ENCODE measurements around the gene MEF2A.
"Not testable (repeated sequence)": the region's sequence is repeated elsewhere in the genome, so short reads cannot be mapped to it uniquely, and the experiment has no call there.

MEF2A gene

DNA sequence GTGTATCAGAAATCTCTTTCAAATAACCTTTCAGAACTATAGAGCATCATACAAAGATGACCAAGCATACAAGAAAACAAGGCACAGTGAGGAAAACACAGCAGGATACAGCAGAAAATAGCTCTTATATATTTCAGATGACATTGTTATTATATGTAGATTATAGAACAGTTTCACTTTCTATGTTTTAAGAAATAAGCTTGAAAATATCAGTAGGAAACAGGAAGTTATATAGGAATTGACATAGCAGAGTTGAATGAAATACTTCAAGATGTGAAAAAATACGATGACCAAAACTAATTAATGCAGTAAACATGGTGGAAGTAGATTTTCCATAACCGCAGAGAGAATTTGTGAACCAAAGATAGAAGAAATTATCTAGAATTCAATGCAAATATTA lies 92.2 kb downstream of the MEF2A start:
- DNase-seq, result no peak

DNA sequence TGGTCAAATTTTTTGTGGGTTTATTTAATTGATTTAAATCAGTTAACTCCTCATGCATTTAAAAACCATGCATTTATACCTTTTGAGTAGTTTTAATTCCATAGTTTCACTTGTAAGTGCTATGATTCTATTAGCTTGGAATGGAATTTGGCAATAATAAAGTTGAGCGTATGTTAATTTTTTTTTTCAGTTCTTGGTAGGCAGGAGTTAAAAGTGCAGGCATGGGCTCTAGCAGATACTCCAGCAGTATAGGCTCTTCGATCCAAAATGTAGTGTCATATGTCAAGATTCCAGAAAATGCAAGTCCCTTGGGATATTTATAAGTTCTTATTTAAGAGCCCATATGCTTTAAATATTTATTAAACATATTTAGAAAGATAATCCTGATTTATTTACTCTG lies 97.1 kb downstream of the MEF2A start:
- no peak for DNase-seq

DNA sequence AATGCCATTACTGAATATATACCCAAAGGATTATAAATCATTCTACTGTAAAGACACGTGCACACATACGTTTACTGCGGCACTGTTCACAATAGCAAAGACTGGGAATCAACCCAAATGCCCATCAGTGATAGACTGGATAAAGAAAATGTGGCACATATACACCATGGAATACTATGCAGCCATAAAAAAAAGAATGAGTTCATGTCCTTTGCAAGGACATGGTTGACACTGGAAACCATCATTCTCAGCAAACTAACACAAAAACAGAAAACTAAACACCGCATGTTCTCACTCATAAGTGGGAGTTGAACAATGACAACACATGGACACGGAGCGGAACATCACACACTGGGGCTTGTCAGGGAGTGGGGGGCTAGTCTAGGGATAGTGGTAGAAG lies 100.3 kb downstream of the MEF2A start:
- DNase-seq, result not testable (repeated sequence)

DNA sequence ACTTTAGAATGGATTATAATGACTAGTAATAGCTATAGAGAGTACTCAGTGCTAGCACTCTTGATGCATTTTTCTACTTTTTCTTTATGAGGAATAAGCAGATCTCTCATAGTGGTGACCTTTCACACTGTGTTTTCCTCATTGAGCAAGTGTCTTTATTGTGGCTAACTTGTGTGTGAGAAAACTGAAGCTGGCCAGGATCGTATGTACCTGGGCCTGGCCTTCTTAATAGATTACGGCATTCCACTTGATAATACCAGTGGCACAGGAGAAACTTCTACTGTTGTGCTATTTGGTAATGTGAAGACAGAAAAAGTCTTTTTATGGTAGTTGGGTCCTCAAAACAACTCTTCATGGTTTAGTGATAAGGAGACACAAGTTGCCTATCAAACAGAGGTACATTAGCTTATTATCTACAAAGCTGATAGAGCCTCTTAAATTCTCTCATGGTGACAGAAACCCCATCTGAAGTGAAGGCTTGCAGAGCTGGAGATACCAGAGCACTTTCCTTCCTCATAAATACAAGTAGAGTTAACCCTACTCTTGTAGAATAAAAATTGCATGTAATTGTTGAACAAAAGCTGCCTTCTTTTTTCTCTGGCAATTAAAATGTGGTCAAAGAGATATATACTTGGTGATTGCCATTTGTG lies 102.9 kb downstream of the MEF2A start:
- DNase-seq, result no peak

DNA sequence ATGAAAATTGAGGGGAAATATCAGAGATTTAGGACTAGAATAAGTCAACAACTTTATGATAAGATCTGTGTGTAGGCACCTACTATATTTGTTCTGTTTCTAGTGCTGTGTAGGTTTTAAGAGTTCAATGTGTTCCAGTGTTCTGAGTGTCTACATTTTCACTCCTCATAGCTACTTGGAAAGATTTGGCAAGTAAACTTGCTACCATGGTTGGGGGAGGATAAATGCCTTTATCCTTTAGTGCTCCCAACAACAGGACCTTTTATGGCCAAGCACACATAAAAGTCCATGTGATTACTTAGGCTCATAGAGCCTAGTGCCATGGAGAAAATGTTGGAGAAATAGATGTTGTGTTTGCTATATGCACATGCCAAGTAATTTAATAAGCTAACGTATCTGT lies 103.5 kb downstream of the MEF2A start:
- DNase-seq, result no peak

DNA sequence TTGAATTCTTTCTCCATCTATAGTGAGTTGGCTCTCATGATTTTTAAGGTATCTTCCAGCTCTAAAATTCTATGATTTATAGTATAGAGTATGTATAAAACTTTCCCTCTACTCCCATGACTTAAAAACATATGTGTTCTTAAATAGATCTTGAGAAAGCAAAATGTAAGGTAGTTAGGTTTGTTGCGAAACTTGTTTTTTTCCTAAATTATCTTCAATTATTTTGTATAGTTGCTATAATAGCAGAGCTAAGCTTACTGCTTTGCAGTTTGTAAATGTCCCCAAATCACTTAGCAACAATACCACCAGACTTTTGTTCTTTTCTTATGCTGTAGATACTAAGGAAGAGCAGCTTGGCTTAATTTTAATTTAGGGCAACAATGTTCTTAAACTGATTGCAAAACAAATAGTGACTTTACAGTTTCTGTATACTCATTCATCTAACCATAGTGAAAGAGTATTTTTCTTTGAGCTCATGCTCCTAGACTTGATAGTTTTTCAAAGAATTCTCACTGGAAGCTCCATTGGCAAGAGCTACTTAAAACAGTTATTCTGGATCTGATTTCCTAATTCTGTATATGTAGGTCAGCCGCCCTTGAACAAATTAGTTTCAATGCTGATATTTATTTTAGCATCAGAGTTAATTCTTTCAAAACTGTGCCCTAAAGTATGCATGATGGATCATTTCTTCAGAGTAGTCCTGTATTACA lies 106.3 kb downstream of the MEF2A start:
- DNase-seq, result no peak

DNA sequence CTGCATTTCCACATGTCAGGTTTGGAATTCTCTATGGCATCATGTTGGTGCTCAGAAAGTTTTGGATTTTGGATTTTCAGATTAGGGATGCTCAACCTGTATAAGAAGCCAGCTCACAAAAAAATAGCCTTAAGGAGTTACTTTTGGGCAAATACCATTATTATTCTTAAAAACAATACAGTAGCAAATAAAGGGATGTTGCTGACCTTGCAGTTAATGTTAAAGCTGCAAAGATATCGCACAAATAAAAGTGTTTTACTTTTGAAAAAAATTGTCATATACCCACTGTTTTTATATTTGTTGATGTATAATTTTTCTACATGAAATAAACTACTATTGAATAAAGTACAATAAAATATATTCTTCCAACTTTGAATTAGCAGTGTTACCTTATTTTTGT lies 107.3 kb downstream of the MEF2A start:
- no peak for DNase-seq

DNA sequence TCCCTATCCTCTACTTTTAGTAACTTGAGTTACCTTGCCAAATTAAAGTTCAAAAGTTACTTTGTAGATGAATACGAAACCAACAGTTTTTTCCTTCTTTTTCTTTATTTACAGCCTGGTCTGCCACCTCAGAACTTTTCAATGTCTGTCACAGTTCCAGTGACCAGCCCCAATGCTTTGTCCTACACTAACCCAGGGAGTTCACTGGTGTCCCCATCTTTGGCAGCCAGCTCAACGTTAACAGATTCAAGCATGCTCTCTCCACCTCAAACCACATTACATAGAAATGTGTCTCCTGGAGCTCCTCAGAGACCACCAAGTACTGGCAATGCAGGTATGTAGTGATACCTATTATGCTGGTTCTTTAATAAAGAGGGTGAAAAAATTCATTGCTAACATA lies 108.5 kb downstream of the MEF2A start:
- no peak for DNase-seq

DNA sequence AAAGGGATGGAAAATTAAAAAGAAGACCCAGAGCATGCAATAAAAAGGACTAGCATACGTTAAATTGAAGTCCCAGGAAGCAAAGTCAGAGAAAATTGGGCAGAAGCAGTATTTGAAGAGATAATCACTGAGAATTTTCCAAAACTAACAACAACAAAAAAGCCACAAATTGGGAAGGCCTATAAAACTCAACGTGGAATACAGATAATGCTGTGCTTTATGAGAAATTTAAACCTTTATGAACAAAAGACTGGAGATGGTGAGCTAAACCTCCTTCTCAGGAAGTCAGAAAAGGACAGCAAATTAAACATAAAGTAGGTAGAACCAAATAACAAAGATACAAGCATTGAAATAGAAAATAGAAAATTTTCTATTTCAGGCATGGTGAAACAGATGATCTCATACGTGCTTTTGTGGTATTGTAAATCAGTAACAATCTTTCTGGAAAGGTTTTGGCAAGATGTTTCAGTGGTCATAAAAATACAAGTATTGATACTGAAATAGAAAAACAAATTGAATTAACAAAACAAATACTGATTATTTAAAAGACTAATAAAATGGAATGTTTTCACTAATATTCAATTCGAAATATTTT lies 111.9 kb downstream of the MEF2A start:
- DNase-seq, result no peak

DNA sequence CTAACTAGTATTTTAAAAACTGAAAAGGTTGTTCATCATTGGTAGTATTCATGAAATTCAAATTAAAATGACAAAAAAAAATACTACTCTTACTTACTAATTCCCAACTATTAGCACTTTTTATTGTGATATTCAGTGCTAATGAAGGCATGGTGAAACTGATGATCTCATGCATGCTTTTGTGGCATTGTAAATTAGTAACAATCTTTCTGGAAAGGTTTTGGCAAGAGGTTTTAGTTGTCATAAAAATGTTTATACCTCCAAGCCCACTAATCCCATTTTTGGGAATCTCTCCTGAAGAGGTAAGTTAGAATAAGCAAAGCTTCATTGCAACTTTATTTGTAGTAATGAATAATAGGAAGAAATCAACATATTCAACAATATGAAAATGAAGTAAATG lies 114.5 kb downstream of the MEF2A start:
- DNase-seq, result no peak

DNA sequence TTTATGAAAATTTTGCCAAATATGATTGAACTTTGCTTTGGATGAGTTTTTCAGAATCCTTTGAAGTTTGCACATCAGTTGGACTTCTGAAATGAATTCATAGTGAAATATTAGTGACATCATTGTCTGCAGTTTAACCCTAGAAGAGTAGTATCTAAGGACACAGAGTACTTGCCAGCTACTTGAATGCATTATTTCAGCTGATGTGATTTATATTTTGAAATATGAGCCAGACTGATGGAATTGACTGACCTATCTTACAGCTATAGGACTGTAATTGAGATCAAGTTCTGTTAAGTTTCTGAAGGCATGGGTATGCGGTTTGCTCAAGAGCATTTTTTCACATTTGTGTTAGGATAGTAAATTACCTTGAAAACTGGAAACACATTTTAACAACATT lies 116.2 kb downstream of the MEF2A start:
- no peak for DNase-seq

DNA sequence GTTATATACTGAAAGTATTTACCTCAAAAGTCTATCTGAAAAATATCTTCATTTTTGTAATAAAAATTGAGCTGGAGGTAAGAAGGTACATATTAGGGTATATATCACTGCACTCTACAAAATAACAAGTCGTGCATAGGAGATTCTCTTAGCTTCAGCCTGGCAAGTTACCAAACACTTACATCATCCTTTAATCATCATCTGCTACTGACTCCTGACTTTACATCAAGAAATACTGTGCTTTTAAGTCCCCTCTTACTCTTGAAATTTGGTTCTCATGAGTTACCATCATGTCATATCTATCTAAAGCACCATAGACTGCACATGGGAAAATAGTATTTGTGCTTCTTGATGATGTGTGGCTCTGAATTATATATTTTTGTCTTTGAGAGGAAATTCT lies 116.7 kb downstream of the MEF2A start:
- DNase-seq, result no peak

DNA sequence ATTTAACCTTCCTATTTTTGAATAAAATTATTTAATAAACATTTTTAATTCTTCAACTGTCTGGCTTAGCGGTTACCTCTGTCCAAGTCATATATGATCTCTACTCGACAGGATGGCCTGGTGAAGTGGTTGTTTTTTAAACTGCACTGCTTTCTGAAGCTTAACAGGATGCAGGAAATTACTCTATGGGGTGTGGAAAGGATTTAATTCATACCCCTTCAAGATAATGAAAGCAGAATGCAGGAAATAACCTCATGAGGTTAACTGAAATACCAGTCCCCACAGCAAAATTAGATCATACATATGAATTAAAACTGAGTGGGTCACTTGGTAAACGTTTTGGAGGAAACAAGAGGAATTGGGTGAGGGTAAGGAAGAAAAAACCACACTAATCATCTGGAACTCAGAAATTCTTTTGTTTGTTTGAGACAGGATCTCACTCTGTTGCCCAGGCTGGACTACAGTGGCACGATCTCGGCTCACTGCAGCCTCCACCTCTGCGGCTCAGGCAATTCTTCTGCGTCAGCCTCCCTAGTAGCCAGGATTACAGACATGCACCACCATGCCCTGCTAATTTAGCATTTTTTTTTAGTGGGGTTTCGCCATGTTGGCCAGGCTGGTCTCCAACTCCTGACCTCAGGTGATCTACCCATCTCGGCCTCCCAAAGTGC lies 117.4 kb downstream of the MEF2A start:
- no peak for DNase-seq

DNA sequence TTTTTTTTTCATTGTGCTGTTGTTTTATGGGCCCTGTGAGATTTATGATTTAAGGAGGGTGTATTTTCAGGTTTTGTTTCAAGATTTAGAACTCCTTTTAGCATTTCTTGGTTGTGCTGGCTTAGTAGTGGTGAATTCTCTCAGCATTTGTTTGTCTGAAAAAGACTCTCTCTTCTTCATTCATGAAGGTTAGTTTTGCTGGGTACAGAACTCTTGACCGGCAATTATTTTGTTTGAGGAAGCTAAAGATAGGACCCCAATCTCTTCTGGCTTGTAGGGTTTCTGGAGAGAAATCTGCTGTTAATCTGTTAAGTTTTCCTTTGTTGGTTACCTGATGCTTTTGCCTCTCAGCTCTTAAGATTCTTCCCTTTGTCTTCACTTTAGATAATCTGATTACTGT lies 120.5 kb downstream of the MEF2A start:
- DNase-seq, result no peak

DNA sequence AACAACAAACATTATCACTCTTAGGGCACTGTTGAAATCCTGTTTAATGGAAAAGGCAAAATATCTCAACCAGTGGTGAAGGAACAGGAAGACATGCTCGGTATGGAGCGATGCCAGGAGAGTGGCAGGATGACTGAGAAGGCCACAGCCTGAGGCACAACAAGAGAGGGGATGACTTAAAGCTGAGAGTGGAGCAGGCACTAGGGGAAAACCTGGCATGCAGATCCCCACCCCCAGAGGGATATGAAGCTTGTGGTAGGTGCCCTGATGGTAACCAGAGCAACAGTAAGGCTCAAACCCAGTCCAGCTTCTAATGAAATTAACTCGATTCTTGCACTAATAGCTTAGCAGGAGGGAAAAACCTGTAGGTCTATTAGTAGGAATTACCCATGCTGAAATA lies 127.0 kb downstream of the MEF2A start:
- no peak for DNase-seq

DNA sequence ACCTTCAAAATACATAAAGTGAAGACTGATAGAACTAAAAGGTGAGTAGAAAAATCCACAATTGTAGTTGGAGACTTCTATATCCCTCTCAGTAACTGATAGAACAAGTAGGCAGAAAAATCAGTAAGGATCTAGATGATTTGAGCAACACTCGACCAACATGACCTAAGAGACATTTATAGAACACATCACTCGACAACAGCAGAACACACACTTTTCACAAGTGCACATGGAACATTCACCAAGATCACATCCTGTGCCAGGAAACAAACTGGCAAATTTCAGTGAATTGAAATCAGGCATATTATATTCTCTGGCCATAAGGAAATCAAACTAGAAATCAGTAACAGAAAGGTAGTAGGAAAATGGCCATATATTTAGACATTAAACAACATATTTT lies 130.3 kb downstream of the MEF2A start:
- DNase-seq, result no peak

DNA sequence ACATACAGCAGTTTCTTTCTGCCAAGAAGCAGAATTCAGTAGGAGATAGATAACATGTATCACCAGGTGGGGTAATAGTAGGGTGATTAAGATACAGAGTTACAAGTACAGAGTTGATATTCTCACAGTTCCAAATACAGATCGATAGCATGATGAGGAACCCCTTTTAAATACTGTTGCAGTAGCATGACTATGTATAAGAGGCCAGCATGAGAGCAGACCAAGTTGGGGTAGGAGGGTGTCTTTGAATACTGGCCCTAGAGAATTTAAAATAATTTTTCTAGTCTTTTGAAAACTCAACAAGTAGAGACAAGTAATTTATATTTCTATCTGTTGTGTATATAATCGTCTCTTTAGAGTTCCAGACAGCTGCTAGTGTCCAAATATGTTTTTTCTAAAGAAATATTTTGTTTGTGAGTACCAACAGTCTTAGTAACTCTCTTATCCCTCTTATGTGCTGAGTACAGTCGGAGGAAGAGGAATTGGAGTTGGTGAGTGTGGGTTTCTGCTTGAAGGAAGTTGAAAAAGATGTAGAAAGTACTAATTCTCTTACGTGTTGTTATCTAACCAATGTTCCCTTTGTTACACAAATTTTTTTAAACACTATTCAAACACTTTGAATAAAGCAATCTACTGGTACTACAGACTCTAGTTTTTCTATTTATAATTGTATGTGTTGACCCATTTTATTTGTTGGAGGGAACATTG lies 137.3 kb downstream of the MEF2A start:
- no peak for DNase-seq

DNA sequence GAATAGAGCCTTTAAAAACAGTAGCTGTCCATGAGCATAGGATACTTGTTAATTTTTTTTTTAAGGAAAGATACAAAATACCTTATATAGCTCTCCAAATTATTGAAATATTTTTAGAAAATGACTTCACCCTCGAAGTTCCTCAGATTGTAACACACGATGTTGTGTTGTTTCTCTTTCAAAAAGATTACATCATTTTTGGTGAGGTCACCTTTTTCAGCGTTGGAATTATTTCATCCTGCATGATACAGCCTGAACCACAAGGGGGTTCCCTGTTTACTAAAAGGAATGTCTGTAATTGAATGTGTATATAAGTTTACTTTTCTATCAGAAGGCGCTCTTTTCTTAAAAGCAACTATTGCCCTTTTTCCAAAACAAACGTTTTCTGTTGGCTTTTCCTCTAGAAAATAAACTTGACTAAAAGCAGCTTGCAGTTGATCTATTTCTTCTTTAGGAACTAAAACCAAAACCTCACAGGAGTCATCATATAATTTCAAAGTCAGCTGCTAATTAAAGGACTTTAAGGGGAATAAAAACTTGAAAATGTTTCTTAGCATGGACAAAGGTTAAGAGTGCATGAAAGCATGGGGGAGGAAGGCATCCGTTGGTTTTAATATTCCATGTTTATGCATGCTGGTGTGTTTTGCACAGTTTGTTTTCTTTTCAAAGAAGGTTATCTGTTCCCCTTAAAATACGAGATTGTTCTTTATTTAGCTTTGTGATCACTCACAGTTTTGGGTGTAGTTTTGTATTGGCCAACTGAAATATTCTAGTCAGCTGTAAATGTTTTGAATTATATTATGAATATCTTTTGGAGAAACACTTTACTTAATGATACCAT lies 138.0 kb downstream of the MEF2A start:
- DNase-seq, result no peak

DNA sequence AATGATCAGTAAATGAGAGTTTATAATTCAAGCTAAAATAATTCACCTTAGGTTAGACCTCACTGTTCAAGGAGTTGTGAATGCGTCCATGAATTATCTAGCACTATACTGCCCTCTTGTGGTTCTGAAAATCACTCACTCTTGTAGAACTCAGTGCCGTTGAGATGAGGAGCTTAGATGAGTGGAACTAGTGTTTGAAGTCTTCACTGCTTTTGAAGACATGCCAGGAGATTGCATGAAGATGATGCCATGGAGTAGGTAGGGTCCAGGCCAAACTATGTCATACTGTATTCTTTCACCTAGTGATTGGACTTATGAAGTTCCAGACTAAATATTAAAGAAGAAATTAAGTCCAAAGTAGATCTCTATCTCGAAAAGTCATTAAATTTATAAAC lies 138.7 kb downstream of the MEF2A start:
- no peak for DNase-seq

DNA sequence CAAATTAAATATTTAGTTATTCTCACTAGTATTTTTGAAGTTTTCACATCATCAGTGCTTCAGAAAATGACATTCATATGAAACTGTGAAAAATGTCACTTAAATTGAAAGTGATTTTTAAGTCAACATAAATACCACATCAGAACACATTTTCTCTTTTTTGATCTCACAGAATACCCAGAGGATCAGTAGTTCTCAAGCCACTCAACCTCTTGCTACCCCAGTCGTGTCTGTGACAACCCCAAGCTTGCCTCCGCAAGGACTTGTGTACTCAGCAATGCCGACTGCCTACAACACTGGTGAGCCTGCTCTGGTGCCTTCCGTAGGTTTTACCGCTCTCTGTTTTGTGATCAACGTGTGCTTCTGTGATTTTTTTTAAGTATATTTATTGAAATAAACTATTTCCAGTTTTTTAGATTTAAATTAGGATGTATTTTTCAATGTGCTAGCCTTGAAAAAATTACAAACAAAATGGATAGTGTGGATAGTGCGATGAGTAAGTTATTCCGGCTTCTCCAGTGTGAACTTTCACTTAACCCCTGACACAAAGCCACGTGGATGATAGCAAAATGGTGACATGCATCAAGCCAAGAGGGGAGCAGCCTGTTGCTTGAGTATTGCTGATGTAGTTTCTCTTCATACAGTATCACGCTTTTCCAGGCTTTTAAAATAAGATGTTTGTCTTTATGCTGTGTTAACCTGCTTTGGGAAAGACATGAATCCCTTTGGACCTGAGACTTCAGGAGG lies 140.9 kb downstream of the MEF2A start:
- DNase-seq, result no peak

DNA sequence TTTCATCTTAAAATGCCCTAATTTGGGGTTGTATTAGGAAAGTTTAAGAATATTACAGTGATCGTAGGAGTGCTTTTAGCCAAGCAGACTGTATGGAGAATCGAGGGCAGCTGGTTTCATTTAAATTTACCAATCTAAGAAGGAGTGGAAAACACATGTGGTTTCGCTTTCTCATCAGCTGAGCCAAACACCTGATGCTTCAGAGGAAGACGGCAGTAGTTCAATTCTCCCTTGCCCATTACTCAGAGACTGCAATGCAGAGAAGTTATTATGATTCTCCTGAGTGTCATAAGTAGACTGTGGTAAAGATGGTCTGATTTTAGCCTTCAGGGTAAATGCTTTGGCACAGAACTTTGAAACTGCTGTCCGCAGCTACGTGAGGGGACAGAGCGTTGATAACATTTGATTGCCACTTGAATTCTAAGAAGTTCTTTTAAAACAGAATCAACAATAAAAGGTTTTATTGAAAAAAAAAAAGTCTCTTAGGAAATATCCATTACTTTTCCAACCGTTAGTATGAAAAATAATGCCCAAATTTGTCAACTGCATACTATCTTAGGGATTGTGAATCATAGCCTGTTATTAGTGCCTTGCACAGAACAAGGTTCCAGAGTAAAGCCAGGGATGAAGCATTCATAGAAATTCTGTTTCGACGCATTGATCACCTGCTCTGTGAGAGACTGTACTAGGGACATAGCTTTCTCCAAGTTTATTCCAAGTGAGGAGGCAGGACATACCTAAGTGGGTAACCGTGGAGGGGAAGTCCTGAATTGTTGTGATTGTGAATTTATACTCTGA lies 141.9 kb downstream of the MEF2A start:
- no peak for DNase-seq
